Stimulated activated CD8-positive, alpha-beta memory T cell treated with anti-CD3 and anti-CD28 coated beads, Interleukin-15, amount 100 ng/mL, for 4 hours (primary cell): ENCODE results near the gene UBE2L5.
A peak's percentile ranks its signal among the peaks of the same experiment; 100 is the strongest.

Experiments used
- DNase-seq, 2 donors: peaks; one replicate each; pipeline ENCODE4 v3.0.0-alpha.2; 2020; ENCODE audit warnings: low read depth in 2 of 2

Gene UBE2L5

GRCh38 chr13:30404207-30404606, 18.1 kb upstream of the UBE2L5 start:
- no peak for DNase-seq

GRCh38 chr13:30406779-30407416, 15.4 kb upstream of the UBE2L5 start:
- DNase-seq: no peak

- DNase-seq: peak; percentile 82 to 86
Measured at GRCh38 chr13:30408319-30409101, 13.8 kb upstream of the UBE2L5 start.

GRCh38 chr13:30409886-30410704, 12.2 kb upstream of the UBE2L5 start:
- DNase-seq: no peak

GRCh38 chr13:30410705-30411125, 11.6 kb upstream of the UBE2L5 start:
- no peak for DNase-seq

GRCh38 chr13:30412346-30412745, 9.9 kb upstream of the UBE2L5 start:
- DNase-seq: no peak

- DNase-seq: no peak
Measured at GRCh38 chr13:30413842-30414241, 8.5 kb upstream of the UBE2L5 start.

- no peak for DNase-seq
Measured at GRCh38 chr13:30415430-30416030, 6.8 kb upstream of the UBE2L5 start.

- DNase-seq: no peak
Measured at GRCh38 chr13:30416471-30416870, 5.8 kb upstream of the UBE2L5 start.

- no peak for DNase-seq
Measured at GRCh38 chr13:30418075-30418716, 4.1 kb upstream of the UBE2L5 start.

- no peak for DNase-seq
Measured at GRCh38 chr13:30418717-30419459, 3.4 kb upstream of the UBE2L5 start.

GRCh38 chr13:30421093-30422053, 920 bp upstream of the UBE2L5 start:
- peak in 1 of 2 donors; percentile 17 for DNase-seq

- DNase-seq: no peak
Measured at GRCh38 chr13:30423891-30424290, 1.6 kb downstream of the UBE2L5 start.

GRCh38 chr13:30429235-30429634, 6.9 kb downstream of the UBE2L5 start:
- DNase-seq: no peak

- peak in 1 of 2 donors; percentile 29 for DNase-seq
Measured at GRCh38 chr13:30429721-30430694, 7.7 kb downstream of the UBE2L5 start.

- DNase-seq: no peak
Measured at GRCh38 chr13:30431269-30431940, 9.1 kb downstream of the UBE2L5 start.

- DNase-seq: no peak
Measured at GRCh38 chr13:30435911-30436451, 13.7 kb downstream of the UBE2L5 start.

GRCh38 chr13:30437177-30437576, 14.9 kb downstream of the UBE2L5 start:
- no peak for DNase-seq
